HG03066 (cell line): Measurements from ENCODE around the gene CHD9.

Experiments used
- ATAC-seq: cut with Tn5 transposase; IDR thresholded peaks from one replicate; pipeline ENCODE4 v1.9.1; 2021; ENCODE audit warnings: low read depth; ENCODE audit not compliant: unreplicated experiment

CHD9 gene

DNA sequence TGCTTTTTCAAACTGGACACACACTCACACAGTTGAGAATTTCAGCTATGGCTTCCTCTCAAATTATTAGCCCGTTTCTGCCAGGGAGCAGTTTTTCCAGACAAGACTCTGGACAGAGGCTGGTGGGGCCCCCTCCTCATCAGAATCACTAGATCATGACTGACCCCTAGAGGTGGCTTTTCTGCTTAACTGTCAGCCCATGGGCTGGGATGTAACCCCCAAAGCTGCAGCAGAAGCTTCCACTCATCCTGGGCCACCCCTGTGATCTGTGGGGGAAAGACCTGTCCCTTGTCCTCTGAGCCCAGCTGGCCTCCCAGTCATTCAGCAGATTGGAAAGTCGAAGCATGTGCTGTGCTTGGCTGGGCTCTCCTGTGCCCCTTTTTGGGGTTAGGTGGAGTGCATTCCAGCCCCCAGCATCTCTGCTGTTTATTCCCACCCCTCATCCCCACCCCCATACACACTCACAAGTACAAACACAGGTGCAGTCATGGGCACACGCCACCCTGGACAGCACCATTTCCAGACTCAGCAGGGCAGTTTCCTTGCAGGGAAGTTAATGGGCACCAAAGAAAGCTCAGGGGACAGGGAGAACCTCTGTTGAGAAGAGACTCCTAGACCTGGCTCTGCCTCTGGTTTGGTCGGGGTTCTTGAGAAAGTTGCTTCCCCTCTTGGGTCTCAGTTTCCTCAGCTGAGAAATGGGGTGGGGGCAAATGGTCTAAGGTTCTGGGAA, 301.9 kb downstream of the CHD9 start:
- ATAC-seq = no peak

GRCh38 chr16:53357208-53357586, 302.4 kb downstream of the CHD9 start:
- no peak for ATAC-seq

DNA sequence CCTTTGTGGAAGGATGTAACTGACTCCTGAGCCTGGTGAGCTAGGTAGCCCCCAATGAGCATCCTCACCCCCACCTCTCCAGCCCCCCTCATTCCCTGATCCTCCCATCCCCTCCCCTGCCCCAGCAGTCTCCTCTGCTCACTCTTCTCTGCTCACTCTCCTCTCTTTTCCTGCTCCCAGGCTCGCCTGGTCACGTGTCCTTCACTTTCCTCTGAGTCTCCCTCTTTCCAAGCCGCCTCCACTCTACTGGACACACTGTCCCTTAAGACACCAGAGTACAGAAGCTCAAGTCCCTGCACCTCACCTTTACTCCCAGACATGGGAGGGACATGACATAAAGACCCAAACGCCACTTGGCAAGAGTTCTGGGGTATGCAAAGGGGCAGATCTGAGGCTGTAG, 303.2 kb downstream of the CHD9 start:
- no peak for ATAC-seq

DNA sequence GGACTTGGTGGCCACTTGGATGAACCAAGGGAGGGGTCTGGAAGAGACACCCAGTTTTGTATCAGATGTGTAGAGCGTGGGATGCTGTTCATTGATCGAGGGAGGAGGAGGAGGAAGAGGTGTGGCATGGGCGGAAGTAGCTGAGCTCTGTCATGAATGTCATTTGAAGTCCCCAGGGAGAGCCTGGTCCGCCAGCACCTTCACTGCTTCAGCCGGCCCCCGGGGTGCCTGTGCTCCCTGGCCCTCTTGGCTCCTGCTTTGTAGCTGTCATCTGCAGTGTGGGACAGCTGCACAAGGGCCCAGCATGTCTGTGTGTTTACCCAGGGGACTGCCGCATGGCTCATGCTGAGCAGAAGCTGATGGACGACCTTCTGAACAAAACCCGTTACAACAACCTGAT, 304.1 kb downstream of the CHD9 start:
- ATAC-seq = no peak

DNA sequence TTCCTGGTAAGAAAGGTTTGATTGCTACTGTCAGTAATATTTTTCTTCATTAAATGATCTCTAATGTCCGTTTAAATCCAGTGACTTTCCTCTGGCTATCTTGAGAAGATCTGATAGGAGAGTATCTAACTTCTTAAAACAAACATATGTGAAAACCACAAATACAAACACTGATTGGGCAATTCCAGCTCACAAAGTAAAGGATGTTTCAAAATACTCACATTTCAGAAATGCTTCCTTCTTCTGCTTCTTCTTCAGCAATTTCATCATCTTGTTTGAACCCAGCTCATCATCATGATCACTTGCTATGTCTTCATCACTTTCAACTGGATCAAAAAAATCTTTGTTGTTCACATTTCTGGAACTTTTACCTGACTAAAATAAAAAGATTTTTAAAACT, 315.1 kb downstream of the CHD9 start:
- ATAC-seq = no peak

GRCh38 chr16:53370827-53371226, 316.0 kb downstream of the CHD9 start:
- ATAC-seq = no peak

- no peak for ATAC-seq
Observed at GRCh38 chr16:53372992-53373871, 318.4 kb downstream of the CHD9 start.

- no peak for ATAC-seq
Observed at GRCh38 chr16:53374800-53375199, 320.0 kb downstream of the CHD9 start.

GRCh38 chr16:53378138-53378537, 323.3 kb downstream of the CHD9 start:
- no peak for ATAC-seq
